ENCODE measurements around the gene ZHX3. TPM values are rescaled to one million over a fixed set of nuclear protein-coding genes. Genes with fewer than 3 reads are reported as not detected.

ZHX3 gene
- total RNA-seq, 1 donor from 2014 or later: 34.5 TPM

DNA sequence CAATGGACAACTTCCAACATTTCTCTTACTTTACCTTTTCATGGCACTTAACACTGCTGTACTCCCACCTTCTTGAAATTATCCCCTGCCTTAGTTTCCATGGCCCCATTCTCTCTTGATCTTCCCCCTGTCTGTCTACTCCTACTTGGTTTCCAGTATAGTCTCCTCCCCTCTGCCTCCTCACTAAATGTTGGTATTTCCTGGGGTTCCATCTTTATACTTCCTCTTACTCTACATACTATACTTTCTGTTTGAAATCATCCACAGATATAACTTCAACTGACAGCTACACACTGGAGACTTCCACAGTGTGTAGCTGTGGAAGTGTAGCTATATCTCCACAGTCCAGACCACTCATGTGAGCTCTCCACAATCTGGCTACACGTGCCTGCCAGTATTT lies 13.5 kb downstream of the ZHX3 start:
- no peaks in the 10 kb centered on the region for H3K36me3 ChIP-seq
- no peak overlapping the region for H3K27ac ChIP-seq
- H3K4me3 ChIP-seq: no peak overlapping the region
- TF ChIP-seq, protein P1, sequence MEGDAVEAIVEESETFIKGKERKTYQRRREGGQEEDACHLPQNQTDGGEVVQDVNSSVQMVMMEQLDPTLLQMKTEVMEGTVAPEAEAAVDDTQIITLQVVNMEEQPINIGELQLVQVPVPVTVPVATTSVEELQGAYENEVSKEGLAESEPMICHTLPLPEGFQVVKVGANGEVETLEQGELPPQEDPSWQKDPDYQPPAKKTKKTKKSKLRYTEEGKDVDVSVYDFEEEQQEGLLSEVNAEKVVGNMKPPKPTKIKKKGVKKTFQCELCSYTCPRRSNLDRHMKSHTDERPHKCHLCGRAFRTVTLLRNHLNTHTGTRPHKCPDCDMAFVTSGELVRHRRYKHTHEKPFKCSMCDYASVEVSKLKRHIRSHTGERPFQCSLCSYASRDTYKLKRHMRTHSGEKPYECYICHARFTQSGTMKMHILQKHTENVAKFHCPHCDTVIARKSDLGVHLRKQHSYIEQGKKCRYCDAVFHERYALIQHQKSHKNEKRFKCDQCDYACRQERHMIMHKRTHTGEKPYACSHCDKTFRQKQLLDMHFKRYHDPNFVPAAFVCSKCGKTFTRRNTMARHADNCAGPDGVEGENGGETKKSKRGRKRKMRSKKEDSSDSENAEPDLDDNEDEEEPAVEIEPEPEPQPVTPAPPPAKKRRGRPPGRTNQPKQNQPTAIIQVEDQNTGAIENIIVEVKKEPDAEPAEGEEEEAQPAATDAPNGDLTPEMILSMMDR (IDR thresholded peaks at IDR 0.05): no peak
- peaks cover 21% of the 10 kb centered on the region for H3K4me1 ChIP-seq
- H3K9me3 ChIP-seq: no peaks in the 10 kb centered on the region
- no peak for DNase-seq
- intact Hi-C loops (cut with DNase I): no loop called here
- H3K27me3 ChIP-seq (ENCODE audit: low read depth): no peaks in the 10 kb centered on the region
- no peak for ATAC-seq

DNA sequence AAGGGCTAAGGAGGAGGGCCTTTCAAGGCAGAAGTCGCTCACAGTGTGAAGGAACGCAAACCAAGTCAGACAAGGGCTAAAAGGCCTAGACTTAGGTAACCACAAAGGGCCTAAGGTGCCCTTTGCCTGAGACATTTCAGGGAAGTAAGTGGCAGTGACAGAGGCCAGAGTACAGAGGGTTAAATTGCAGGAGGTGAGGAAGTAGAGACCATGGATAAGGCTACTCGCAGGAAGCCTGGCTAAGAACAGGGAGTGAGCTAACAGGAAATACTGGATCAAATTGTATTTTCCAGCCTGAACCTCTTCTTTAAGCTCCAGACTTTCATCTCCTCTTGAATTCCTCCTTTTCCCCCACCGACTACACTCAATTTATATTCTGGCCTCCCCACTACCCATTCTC lies 16.6 kb downstream of the ZHX3 start:
- Histone ChIP-seq H3K27ac (no peak overlapping the region), H3K4me1 (peaks cover 9% of the 10 kb centered on the region), H3K4me3 (no peak overlapping the region), H3K36me3 (no peaks in the 10 kb centered on the region), H3K27me3 (ENCODE audit: low read depth) (no peaks in the 10 kb centered on the region), H3K9me3 (no peaks in the 10 kb centered on the region)
- TF ChIP-seq, protein P1 (IDR thresholded peaks at IDR 0.05): no peak
- DNase-seq (no peak), ATAC-seq (no peak)
- intact Hi-C loops (cut with DNase I): no loop called here

DNA sequence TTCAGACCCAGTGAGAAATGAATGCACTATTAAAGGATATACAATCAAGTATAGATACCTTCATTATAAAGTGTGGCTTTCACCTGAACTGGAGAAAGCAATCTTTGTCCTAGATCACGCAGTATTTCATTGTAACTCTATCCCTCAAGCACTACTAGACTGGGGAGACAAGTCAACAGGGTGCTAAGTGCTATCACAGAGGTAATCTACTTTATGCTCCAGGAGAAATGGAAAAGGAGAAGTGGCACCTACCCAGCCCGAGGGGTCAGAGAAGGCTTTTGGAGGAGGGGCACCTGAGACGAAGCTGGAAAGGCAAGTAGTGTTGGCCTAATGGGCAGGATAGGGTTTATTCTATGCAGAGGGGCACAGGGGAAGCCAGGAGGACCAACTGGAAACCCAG lies 17.1 kb downstream of the ZHX3 start:
- no peaks in the 10 kb centered on the region for H3K9me3 ChIP-seq
- peaks cover 9% of the 10 kb centered on the region for H3K4me1 ChIP-seq
- H3K27ac ChIP-seq: no peak overlapping the region
- intact Hi-C loops (cut with DNase I): no loop called here
- no peaks in the 10 kb centered on the region for H3K27me3 ChIP-seq (ENCODE audit: low read depth)
- ATAC-seq (no peak), DNase-seq (no peak)
- no peak overlapping the region for H3K4me3 ChIP-seq
- H3K36me3 ChIP-seq: no peaks in the 10 kb centered on the region
- TF ChIP-seq, protein P1 (IDR thresholded peaks at IDR 0.05): no peak

DNA sequence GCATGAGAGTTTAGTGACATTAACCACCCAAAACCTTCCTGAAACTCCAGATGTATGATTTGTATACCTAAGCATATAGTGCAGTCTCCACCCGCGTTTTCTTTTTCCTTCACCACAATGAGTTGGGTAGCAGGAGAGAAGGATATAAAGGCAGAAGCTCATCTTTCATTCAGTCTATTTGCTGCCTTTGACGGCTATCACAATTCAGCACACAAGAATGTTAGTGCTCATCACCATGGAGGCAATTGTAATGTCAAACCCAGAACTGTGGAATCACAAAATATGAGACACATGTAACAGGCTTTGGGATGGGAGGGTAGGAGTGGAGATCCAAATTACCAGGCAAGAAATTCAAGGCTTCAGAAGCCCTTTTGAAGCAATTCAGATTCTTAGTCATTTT lies 17.6 kb downstream of the ZHX3 start:
- Histone ChIP-seq H3K4me1 (peaks cover 9% of the 10 kb centered on the region), H3K27me3 (ENCODE audit: low read depth) (no peaks in the 10 kb centered on the region), H3K4me3 (no peak overlapping the region), H3K27ac (no peak overlapping the region), H3K36me3 (no peaks in the 10 kb centered on the region), H3K9me3 (no peaks in the 10 kb centered on the region)
- TF ChIP-seq, protein P1 (IDR thresholded peaks at IDR 0.05): no peak
- ATAC-seq (no peak), DNase-seq (no peak)
- intact Hi-C loops (cut with DNase I): no loop called here

DNA sequence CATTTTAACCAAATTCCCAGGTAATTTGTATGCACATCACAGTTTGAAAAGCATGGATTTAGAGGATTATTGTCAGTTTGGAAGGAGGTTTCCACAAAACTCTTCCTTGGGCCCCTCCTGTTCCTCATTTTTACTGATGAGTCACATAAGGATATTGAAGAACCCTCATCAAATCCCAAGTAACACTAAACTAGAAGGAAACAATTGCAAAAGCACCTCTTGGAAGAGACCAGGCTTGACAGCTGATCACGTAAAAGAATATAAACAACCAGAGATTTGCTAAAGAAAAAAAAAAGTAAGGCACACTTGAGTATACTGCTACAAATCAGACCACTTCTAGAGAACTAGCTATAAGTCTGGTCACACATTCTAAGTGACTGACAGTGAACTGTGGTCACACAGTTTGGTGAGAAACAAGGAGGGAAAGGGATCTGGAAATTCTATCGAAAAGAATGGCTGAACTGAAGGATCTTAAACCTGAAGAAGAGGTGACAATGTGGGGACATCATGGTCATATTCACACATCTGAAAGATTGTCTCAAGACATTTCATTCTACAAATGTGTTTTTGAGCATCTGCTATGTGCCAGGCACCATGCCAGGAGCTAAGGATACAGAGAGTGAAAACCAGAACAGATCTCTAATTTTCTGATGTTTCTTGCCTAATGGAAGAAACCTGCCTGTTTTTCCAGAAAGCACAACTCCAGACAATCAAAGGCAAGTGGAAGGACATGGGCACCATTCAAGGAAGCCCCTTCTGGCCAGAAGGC lies 24.1 kb downstream of the ZHX3 start:
- Histone ChIP-seq H3K27me3 (ENCODE audit: low read depth) (no peaks in the 10 kb centered on the region), H3K9me3 (no peaks in the 10 kb centered on the region), H3K4me3 (no peak overlapping the region), H3K27ac (no peak overlapping the region), H3K4me1 (peaks cover 15% of the 10 kb centered on the region), H3K36me3 (no peaks in the 10 kb centered on the region)
- DNase-seq (no peak), ATAC-seq (no peak)
- intact Hi-C loops (cut with DNase I): no loop called here
- TF ChIP-seq, protein P1 (IDR thresholded peaks at IDR 0.05): no peak
